ENCODE data around the gene CNDP1. TPM values are rescaled to one million over a fixed set of nuclear protein-coding genes. Genes with fewer than 3 reads are reported as not detected.
A peak's percentile ranks its signal among the peaks of the same experiment; 100 is the strongest.

Gene CNDP1
- total RNA-seq, 1 donor from 2014 or later, result not detected

GRCh38 chr18:74497324-74497676 is 37.0 kb upstream of the CNDP1 start:
- H3K27ac ChIP-seq (ENCODE audit: low read depth, low read length), result no peak overlapping the region
- TF ChIP-seq EZH2 (IDR thresholded peaks at IDR 0.05; ENCODE audit: insufficient read depth, low read length) (no peak), CTCF (IDR thresholded peaks at IDR 0.05; ENCODE audit: insufficient read depth, low read depth, low read length) (no peak)
- Mint-ChIP-seq H3K27ac (ENCODE audit: unreplicated experiment) (no peak overlapping the region), H3K27me3 (ENCODE audit: low read depth, unreplicated experiment) (no peaks in the 10 kb centered on the region), H3K4me3 (ENCODE audit: unreplicated experiment) (peak overlapping the region; percentile 90), H3K9me3 (ENCODE audit: unreplicated experiment) (peaks cover 1% of the 10 kb centered on the region), H3K36me3 (ENCODE audit: low read depth, unreplicated experiment) (peaks cover 4% of the 10 kb centered on the region), H3K4me1 (ENCODE audit: low read depth, unreplicated experiment) (peaks cover 24% of the 10 kb centered on the region)
- peak overlapping the region; percentile 96 for H3K9ac ChIP-seq (ENCODE audit: low read length)
- peak overlapping the region; percentile 79 for H3K4me3 ChIP-seq (ENCODE audit: insufficient read depth, low read depth, low read length)
- DNase-seq (ENCODE audit: low read depth) (no peak), FAIRE-seq (no peak)
- H3K36me3 ChIP-seq (ENCODE audit: insufficient read depth, low read length), result peaks cover 8% of the 10 kb centered on the region
- peak overlapping the region; percentile 90 for H3K4me2 ChIP-seq (ENCODE audit: low read length)
- H3K4me1 ChIP-seq (ENCODE audit: insufficient read depth, low read length), result peaks cover 16% of the 10 kb centered on the region
- H4K20me1 ChIP-seq (ENCODE audit: insufficient read depth, low read length), result no peaks in the 10 kb centered on the region
- H3K27me3 ChIP-seq (ENCODE audit: insufficient read depth, low read length), result no peaks in the 10 kb centered on the region
- no peaks in the 10 kb centered on the region for H3K9me3 ChIP-seq (ENCODE audit: insufficient read depth, low read depth, low read length)
- H2AFZ ChIP-seq (ENCODE audit: low read depth, low read length), result no peak overlapping the region
- peaks cover 38% of the 10 kb centered on the region for H3K79me2 ChIP-seq (ENCODE audit: insufficient read depth, low read length)

- no peak for DNase-seq (ENCODE audit: low read depth)
- no peaks in the 10 kb centered on the region for H3K27me3 ChIP-seq (ENCODE audit: insufficient read depth, low read length)
- no peaks in the 10 kb centered on the region for H3K9me3 ChIP-seq (ENCODE audit: insufficient read depth, low read depth, low read length)
- no peak for FAIRE-seq
- H3K79me2 ChIP-seq (ENCODE audit: insufficient read depth, low read length), result peaks cover 38% of the 10 kb centered on the region
- Mint-ChIP-seq H3K36me3 (ENCODE audit: low read depth, unreplicated experiment) (peaks cover 4% of the 10 kb centered on the region), H3K9me3 (ENCODE audit: unreplicated experiment) (no peaks in the 10 kb centered on the region), H3K27ac (ENCODE audit: unreplicated experiment) (no peak overlapping the region), H3K27me3 (ENCODE audit: low read depth, unreplicated experiment) (no peaks in the 10 kb centered on the region), H3K4me1 (ENCODE audit: low read depth, unreplicated experiment) (peaks cover 24% of the 10 kb centered on the region), H3K4me3 (ENCODE audit: unreplicated experiment) (peak overlapping the region; percentile 90)
- H3K9ac ChIP-seq (ENCODE audit: low read length), result no peak overlapping the region
- no peak overlapping the region for H3K4me3 ChIP-seq (ENCODE audit: insufficient read depth, low read depth, low read length)
- TF ChIP-seq EZH2 (IDR thresholded peaks at IDR 0.05; ENCODE audit: insufficient read depth, low read length) (no peak), CTCF (IDR thresholded peaks at IDR 0.05; ENCODE audit: insufficient read depth, low read depth, low read length) (no peak)
- H2AFZ ChIP-seq (ENCODE audit: low read depth, low read length), result no peak overlapping the region
- peaks cover 12% of the 10 kb centered on the region for H3K36me3 ChIP-seq (ENCODE audit: insufficient read depth, low read length)
- peaks cover 16% of the 10 kb centered on the region for H3K4me1 ChIP-seq (ENCODE audit: insufficient read depth, low read length)
- H3K27ac ChIP-seq (ENCODE audit: low read depth, low read length), result no peak overlapping the region
- no peaks in the 10 kb centered on the region for H4K20me1 ChIP-seq (ENCODE audit: insufficient read depth, low read length)
- H3K4me2 ChIP-seq (ENCODE audit: low read length), result peak overlapping the region; percentile 90
Measured at GRCh38 chr18:74497778-74498177, 36.5 kb upstream of the CNDP1 start.

- no peak overlapping the region for H3K27ac ChIP-seq (ENCODE audit: low read depth, low read length)
- H3K27me3 ChIP-seq (ENCODE audit: insufficient read depth, low read length), result no peaks in the 10 kb centered on the region
- H3K4me2 ChIP-seq (ENCODE audit: low read length), result peak overlapping the region; percentile 71
- Mint-ChIP-seq H3K36me3 (ENCODE audit: low read depth, unreplicated experiment) (peaks cover 8% of the 10 kb centered on the region), H3K27ac (ENCODE audit: unreplicated experiment) (peak overlapping the region; percentile 80), H3K4me3 (ENCODE audit: unreplicated experiment) (peak overlapping the region; percentile 23), H3K27me3 (ENCODE audit: low read depth, unreplicated experiment) (no peaks in the 10 kb centered on the region), H3K4me1 (ENCODE audit: low read depth, unreplicated experiment) (peaks cover 24% of the 10 kb centered on the region), H3K9me3 (ENCODE audit: unreplicated experiment) (no peaks in the 10 kb centered on the region)
- H3K9me3 ChIP-seq (ENCODE audit: insufficient read depth, low read depth, low read length), result no peaks in the 10 kb centered on the region
- H3K4me3 ChIP-seq (ENCODE audit: insufficient read depth, low read depth, low read length), result no peak overlapping the region
- H2AFZ ChIP-seq (ENCODE audit: low read depth, low read length), result peak overlapping the region; percentile 13
- no peak for FAIRE-seq
- H3K9ac ChIP-seq (ENCODE audit: low read length), result peak overlapping the region; percentile 24
- DNase-seq (ENCODE audit: low read depth), result peak; percentile 12
- peaks cover 16% of the 10 kb centered on the region for H3K4me1 ChIP-seq (ENCODE audit: insufficient read depth, low read length)
- H4K20me1 ChIP-seq (ENCODE audit: insufficient read depth, low read length), result no peaks in the 10 kb centered on the region
- TF ChIP-seq EZH2 (IDR thresholded peaks at IDR 0.05; ENCODE audit: insufficient read depth, low read length) (no peak), CTCF (IDR thresholded peaks at IDR 0.05; ENCODE audit: insufficient read depth, low read depth, low read length) (no peak)
- H3K36me3 ChIP-seq (ENCODE audit: insufficient read depth, low read length), result peaks cover 18% of the 10 kb centered on the region
- peaks cover 38% of the 10 kb centered on the region for H3K79me2 ChIP-seq (ENCODE audit: insufficient read depth, low read length)
Measured at GRCh38 chr18:74498712-74499627, 35.3 kb upstream of the CNDP1 start.
